Measurements from ENCODE around the gene TSPAN14. TPM values are rescaled to one million over a fixed set of nuclear protein-coding genes. Genes with fewer than 3 reads are reported as not detected.

TSPAN14 gene
- total and polyA plus RNA-seq, 2 of the 13 experiments (the other 11 are each of a cell fraction or from before 2014, with no cell fraction given) = 24.1 to 80.6 TPM

- no peak for TF ChIP-seq ZNF646 (CRISPR knock-in tag; IDR thresholded peaks at IDR 0.05)
- no peak for TF ChIP-seq ZNF740 (CRISPR knock-in tag; IDR thresholded peaks at IDR 0.05)
- no peak for TF ChIP-seq ZNF256 (CRISPR knock-in tag; conservative IDR thresholded peaks at IDR 0.05)
- TF ChIP-seq ZNF761 (CRISPR knock-in tag; conservative IDR thresholded peaks at IDR 0.05) = no peak
- no peak for TF ChIP-seq NFE2L1 (CRISPR knock-in tag; IDR thresholded peaks at IDR 0.05; ENCODE audit: borderline replicate concordance)
- TF ChIP-seq SMAD3 (CRISPR knock-in tag; IDR thresholded peaks at IDR 0.05) = no peak
- TF ChIP-seq GATAD1 (CRISPR knock-in tag; IDR thresholded peaks at IDR 0.05) = no peak
- no peak for TF ChIP-seq POLR2AphosphoS2 (IDR thresholded peaks at IDR 0.05; ENCODE audit: low read depth, low read length)
- TF ChIP-seq ZNF546 (CRISPR knock-in tag; conservative IDR thresholded peaks at IDR 0.05) = 0 out of 2 replicates have a peak, but pooled peaks have one; percentile 49
- no peak for TF ChIP-seq KDM5B (CRISPR knock-in tag; IDR thresholded peaks at IDR 0.05; ENCODE audit: borderline replicate concordance)
- no peak for TF ChIP-seq FOXJ3 (CRISPR knock-in tag; IDR thresholded peaks at IDR 0.05; ENCODE audit: borderline replicate concordance)
- TF ChIP-seq PBX3 (CRISPR knock-in tag; IDR thresholded peaks at IDR 0.05; ENCODE audit: borderline replicate concordance) = no peak
- TF ChIP-seq THAP7 (CRISPR knock-in tag; IDR thresholded peaks at IDR 0.05) = no peak
- 0 out of 2 replicates have a peak, but pooled peaks have one; percentile 1 for TF ChIP-seq ZFP90 (CRISPR knock-in tag; IDR thresholded peaks at IDR 0.05; ENCODE audit: borderline replicate concordance)
- TF ChIP-seq DDIT3 (CRISPR knock-in tag; IDR thresholded peaks at IDR 0.05) = no peak
- no peak for TF ChIP-seq ZC3H4 (CRISPR knock-in tag; IDR thresholded peaks at IDR 0.05; ENCODE audit: borderline replicate concordance)
- TF ChIP-seq FOXP1 (IDR thresholded peaks at IDR 0.05) = no peak
- no peak for TF ChIP-seq FOXP1 (CRISPR knock-in tag; IDR thresholded peaks at IDR 0.05)
- no peak for TF ChIP-seq ZNF557 (CRISPR knock-in tag; IDR thresholded peaks at IDR 0.05)
- peak; percentile 32; the same call in 1 of the 2 replicates for TF ChIP-seq POLR2G (IDR thresholded peaks at IDR 0.05; ENCODE audit: low read depth, low read length)
- no peak for TF ChIP-seq NCOA5 (CRISPR knock-in tag; IDR thresholded peaks at IDR 0.05)
- no peak for TF ChIP-seq GTF3A (CRISPR knock-in tag; conservative IDR thresholded peaks at IDR 0.05)
- no peak for TF ChIP-seq ZNF839 (CRISPR knock-in tag; IDR thresholded peaks at IDR 0.05; ENCODE audit: borderline replicate concordance)
Measured at GRCh38 chr10:80504897-80505465, 50.9 kb downstream of the TSPAN14 start (continued).
